ENCODE measurements around the gene SLC7A10. TPM values are rescaled to one million over a fixed set of nuclear protein-coding genes. Genes with fewer than 3 reads are reported as not detected.

SLC7A10 gene
- total RNA-seq, 1 donor from 2014 or later, result not detected

Other genes starting within 250 kb of the SLC7A10 start
- gene RHPN2, start 161.0 kb downstream of the SLC7A10 start, total RNA-seq, result 2.8 and 5.4 TPM in 2 replicates
- gene GPATCH1, start 144.7 kb downstream of the SLC7A10 start, total RNA-seq, result 2.5 and 6.6 TPM in 2 replicates
- not detected in 2 replicates for gene WDR88, start 93.7 kb downstream of the SLC7A10 start, total RNA-seq
- 30.0 and 36.5 TPM in 2 replicates for gene LRP3, start 31.5 kb downstream of the SLC7A10 start, total RNA-seq
- gene CEBPA, start 76.7 kb upstream of the SLC7A10 start, total RNA-seq, result 0.10 and 0.47 TPM in 2 replicates
- 17.1 and 22.5 TPM in 2 replicates for gene CEBPG, start 147.9 kb upstream of the SLC7A10 start, total RNA-seq